HG03045 (cell line): Measurements from ENCODE around the gene RAPGEF1.
"Not testable (repeated sequence)": the region's sequence is repeated elsewhere in the genome, so short reads cannot be mapped to it uniquely, and the experiment has no call there.

Experiments used
- ATAC-seq: cut with Tn5 transposase; IDR thresholded peaks from one replicate; pipeline ENCODE4 v1.9.1; 2021; ENCODE audit warnings: mild to moderate bottlenecking, moderate library complexity; ENCODE audit not compliant: unreplicated experiment

Gene RAPGEF1

GRCh38 chr9:131731644-131732043, 8.2 kb downstream of the RAPGEF1 start:
- ATAC-seq, result no peak

- ATAC-seq, result no peak
Observed at GRCh38 chr9:131731237-131731636, 8.6 kb downstream of the RAPGEF1 start.

- ATAC-seq, result peak; percentile 20
Observed at GRCh38 chr9:131728961-131729360, 10.9 kb downstream of the RAPGEF1 start.

GRCh38 chr9:131728546-131728910, 11.3 kb downstream of the RAPGEF1 start:
- no peak for ATAC-seq

GRCh38 chr9:131727795-131728545, 11.9 kb downstream of the RAPGEF1 start:
- no peak for ATAC-seq

GRCh38 chr9:131727184-131727759, 12.6 kb downstream of the RAPGEF1 start:
- no peak for ATAC-seq

- no peak for ATAC-seq
Observed at GRCh38 chr9:131724683-131725082, 15.2 kb downstream of the RAPGEF1 start.

GRCh38 chr9:131723632-131724031, 16.2 kb downstream of the RAPGEF1 start:
- no peak for ATAC-seq

GRCh38 chr9:131722255-131722654, 17.6 kb downstream of the RAPGEF1 start:
- no peak for ATAC-seq

- no peak for ATAC-seq
Observed at GRCh38 chr9:131721076-131721475, 18.8 kb downstream of the RAPGEF1 start.

GRCh38 chr9:131720330-131720729, 19.5 kb downstream of the RAPGEF1 start:
- no peak for ATAC-seq

GRCh38 chr9:131719262-131719908, 20.5 kb downstream of the RAPGEF1 start:
- ATAC-seq, result no peak

GRCh38 chr9:131717719-131718460, 22.0 kb downstream of the RAPGEF1 start:
- ATAC-seq, result no peak

- ATAC-seq, result no peak
Observed at GRCh38 chr9:131715906-131716305, 24.0 kb downstream of the RAPGEF1 start.

- no peak for ATAC-seq
Observed at GRCh38 chr9:131714821-131715220, 25.1 kb downstream of the RAPGEF1 start.

GRCh38 chr9:131714161-131714646, 25.7 kb downstream of the RAPGEF1 start:
- ATAC-seq, result no peak

- ATAC-seq, result no peak
Observed at GRCh38 chr9:131713016-131713415, 26.9 kb downstream of the RAPGEF1 start.

- ATAC-seq, result no peak
Observed at GRCh38 chr9:131712151-131712716, 27.6 kb downstream of the RAPGEF1 start.

- peak; percentile 65 for ATAC-seq
Observed at GRCh38 chr9:131709771-131710431, 30.0 kb downstream of the RAPGEF1 start.

- not testable (repeated sequence) for ATAC-seq
Observed at GRCh38 chr9:131709010-131709770, 30.7 kb downstream of the RAPGEF1 start.
